HG03108 (cell line): Measurements from ENCODE around the gene SH2D3A.
"Not testable (repeated sequence)": the region's sequence is repeated elsewhere in the genome, so short reads cannot be mapped to it uniquely, and the experiment has no call there.

Source experiments
- ATAC-seq: cut with Tn5 transposase; IDR thresholded peaks from one replicate; pipeline ENCODE4 v1.9.1; 2021; ENCODE audit warnings: moderate library complexity; ENCODE audit not compliant: unreplicated experiment

The SH2D3A gene

DNA sequence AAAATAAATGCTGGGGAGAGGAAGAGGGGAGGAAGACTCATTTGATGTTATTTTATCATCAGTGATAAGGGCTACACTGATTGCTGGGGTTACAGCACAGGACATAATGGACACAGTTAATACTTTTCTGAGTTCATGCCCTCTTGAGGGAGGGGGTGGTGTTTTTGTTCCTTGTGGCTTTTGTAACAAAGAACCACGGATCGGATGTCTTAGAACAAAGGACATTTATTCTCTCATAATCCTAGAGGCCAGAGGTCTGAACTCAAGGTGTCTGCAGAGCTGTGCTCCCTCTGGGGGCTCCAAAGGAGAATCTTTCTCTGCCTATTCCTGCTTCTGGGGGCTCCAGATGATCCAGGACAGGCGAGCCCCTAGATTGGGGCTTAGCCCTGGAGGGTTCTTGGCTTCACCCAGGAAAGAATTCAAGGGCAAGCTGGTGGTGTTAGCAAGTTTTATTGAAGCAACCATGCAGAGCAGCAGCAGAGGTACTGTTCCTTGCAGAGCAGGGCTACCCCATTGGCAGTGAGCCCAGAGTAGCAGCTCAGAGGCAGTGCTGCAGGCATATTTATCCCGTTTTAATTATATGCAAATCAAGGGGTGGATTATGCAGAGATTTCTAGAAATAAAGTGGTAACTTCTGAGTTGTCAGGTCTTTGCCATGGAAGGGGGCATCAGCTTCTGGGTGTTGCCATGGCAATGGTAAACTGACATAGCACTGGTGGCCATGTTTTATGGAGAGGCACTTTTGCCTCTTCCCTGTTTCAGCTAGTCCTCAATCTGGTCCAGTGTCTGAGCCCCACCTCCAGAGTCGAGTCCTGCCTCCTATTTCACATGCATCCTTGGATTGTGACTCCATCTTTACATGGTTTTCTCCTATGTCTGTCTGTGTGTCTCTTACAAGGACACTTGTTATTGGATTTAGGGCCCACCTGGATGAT, 23.2 kb upstream of the SH2D3A start:
- no peak for ATAC-seq

DNA sequence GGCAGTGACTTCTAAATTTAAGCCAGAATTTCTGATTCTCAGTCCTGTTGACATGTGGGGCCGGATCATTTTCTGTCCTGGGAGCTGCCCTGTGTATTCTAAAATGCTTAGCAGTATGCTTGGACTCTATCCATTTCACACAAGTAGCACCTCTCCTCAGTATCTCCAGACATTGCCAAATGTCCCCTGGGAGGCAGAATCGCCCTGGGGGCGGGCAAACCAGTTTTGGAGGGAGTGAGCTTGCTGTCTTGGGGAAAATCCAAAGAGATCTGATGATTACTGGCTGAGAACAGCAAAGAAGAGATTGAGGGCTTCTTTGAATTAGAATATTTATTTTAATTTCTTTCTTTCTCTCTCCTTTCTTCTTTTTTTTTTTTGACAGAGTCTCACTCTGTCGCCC, 21.7 kb upstream of the SH2D3A start:
- no peak for ATAC-seq

DNA sequence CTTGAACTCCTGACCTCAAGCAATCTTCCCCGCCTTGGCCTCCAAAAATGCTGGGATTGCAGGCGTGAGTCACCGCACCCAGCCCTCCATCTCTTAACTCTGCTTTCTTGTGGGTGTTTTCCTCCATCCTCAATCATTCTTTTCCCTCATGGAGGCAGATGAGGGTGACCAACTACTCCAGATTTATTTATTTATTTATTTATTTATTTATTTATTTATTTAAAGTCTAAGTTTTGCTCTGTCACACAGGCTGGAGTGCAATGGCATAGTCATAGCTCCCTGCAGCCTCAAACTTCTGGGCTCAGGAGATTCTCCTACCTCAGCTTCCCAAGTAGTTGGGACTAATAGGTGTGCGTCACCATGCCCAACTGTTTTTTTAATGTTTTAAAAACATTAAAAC, 20.2 kb upstream of the SH2D3A start:
- ATAC-seq = no peak

DNA sequence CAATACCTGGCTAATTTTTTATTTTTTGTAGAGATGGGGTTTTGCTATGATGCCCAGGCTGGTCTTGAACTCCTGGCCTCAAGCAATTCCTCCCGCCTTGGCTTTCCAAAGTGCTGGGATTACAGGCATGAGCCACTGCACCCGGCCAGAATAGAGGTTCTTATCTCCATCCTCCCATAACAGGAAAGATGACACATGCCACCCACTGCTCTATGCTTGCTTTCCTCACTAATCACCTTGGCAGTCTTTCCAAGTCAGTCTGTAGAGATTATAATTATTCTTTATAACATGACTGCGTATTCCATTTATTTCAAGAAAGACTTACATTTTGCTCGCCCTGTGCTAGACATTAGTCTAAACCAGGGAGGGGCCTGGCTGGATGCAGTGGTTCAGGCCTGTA, 12.0 kb upstream of the SH2D3A start:
- no peak for ATAC-seq

DNA sequence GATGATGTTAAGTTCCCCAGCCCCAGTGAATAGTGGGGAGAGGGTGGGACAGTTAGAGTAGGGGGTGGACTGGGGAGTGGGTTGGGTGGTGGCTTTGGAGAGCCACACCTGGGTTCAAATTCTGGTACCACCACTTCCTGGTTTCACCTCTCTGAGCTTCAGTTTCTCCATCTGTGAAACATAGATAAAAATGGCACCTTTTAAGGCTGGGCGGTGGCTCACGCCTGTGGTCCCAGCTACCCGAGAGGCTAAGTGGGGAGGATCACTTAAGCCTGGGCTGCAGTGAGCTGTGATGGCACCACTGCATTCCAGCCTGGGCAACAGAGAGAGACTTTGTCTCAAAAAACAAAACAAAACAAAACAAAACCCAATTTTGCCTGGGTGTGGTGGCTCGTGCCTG, 11.2 kb upstream of the SH2D3A start:
- no peak for ATAC-seq

DNA sequence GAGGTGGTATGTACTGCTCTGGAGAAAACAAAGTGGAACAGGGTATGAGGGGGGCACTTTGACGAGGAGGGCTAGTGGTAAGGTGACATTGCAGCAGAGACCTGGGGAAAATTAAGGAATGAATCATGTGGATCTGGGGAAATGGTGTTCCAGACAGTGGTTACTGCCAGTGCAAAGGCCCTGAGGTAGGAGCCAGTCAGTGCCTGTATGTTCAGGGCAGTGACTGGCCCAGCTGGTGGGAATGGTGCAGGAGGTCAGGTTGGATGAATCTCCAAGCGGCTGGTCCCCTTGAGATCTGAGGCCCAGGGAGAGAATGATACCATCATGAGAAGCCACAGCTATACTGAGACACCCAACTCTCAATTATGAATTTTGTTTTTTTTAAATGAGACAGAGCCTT, 10.2 kb upstream of the SH2D3A start:
- no peak for ATAC-seq

DNA sequence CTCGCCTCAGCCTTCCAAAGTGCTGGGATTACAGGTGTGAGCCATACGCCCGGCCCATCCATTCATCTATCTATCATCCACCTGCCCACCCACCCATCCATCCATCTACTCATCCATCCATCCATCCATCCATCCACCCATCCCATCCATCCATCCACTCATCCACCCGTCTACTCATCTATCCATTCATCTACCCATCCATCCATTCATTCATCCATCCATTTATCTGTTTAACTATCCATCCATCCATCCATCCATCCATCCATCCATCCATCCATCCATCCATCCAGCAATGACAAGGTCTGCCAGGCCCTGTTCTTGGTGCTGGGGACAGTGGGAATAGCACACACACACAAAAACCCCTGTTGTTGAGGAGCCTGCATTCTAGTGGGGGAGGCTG, 9.8 kb upstream of the SH2D3A start:
- no peak for ATAC-seq

DNA sequence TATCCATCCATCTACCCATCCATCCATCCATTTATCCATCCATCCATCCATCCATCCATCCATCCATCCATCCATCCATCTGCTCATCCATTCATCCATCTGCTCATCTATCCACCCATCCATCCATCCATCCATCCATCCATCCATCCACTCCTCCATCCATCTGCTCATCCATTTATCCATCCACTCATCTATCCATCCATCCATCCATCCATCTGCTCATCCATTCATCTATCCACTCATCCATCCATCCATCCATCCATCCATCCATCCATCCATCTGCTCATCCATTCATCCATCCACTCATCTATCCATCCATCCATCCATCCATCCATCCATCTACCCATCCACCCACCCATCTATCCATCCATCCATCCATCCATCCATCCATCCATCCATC, 8.8 kb upstream of the SH2D3A start:
- ATAC-seq = not testable (repeated sequence)

DNA sequence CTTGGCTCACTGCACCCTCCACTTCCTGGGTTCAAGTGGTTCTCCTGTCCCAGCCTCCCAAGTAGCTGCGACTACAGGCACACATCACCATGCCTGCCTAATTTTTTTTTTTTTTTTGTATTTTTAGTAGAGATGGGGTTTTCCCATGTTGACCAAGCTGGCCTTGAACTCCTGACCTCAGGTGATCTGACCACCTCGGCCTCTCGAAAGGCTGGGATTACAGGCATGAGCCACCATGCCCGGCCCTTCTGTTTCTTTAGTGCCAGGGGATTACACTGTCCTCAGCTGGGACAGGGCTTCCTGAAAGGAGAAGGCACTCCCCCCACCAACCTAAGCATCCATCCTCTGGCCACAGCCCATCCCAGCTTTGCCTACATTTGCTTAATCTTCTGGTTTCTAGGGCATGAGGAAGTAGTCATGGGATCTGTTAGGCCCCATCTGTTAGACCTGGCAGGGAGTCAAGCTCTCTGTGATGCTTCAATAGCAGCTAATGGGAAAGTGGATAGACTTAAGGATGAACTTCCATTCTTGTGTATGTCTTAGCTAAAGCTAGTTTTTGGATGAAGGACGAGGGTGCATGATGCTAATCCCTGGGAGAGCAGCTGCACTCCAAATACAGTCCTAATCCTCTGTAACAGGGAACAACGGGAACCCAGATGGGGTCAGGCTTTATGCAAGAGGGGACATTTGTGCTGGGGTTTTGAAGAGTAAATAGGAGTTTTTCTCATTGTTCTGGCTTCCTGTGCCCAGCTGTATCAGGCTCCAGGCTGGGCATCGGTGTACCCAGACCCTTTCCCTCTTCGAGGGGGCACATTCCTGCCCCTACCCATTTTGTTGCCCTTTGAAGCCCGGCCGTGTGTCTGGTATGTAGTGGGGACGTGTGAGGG, 7.8 kb upstream of the SH2D3A start:
- ATAC-seq = no peak

DNA sequence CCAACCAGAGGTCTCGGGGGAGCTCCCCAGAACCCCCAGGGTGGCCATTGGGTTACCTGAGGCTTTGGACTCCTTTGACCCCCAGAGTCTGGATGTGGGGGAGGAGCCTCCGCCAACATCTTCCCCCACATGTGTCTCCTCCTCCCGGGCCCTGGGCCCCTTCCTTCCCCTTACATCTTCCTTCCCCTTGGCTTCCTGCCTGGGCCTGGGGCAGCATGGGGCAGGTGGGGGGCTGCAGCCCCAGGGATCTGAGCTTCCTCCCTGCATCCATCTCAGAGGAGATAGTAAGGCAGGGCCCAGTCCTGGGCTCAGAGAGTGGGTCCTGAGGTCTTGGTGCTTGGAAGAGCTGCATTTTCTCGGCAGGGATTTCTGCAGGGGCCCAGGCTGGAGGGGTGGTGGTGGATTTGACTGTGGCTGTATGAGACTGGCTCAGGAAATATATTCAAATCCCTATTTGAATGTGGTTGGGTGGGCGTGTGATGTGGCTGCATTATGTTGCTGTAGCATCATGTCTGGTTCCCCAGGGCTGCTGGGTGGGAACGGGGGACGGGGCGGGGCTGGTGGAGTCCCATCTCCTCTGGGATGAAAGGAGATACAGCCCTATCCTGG, 6.2 kb upstream of the SH2D3A start:
- no peak for ATAC-seq

DNA sequence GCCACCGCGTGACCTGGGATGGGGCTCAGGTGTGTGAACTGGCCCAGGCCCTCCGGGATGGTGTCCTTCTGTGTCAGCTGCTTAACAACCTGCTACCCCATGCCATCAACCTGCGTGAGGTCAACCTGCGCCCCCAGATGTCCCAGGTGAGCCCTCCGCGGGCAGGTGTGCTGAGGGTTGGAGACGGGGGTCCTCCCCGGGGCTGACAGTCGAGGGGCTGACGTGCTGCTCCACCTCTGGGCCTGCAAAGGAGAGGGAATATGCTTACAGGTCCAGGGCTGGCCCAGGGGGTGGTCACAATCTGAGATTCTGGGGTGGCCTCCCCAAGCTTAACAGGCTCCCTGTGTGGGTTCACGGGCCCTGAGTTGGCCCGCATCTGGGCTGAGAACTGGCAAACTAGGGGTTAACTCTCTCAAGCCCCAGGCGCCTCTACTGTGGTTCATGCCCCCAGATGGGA, 5.7 kb upstream of the SH2D3A start:
- no peak for ATAC-seq

DNA sequence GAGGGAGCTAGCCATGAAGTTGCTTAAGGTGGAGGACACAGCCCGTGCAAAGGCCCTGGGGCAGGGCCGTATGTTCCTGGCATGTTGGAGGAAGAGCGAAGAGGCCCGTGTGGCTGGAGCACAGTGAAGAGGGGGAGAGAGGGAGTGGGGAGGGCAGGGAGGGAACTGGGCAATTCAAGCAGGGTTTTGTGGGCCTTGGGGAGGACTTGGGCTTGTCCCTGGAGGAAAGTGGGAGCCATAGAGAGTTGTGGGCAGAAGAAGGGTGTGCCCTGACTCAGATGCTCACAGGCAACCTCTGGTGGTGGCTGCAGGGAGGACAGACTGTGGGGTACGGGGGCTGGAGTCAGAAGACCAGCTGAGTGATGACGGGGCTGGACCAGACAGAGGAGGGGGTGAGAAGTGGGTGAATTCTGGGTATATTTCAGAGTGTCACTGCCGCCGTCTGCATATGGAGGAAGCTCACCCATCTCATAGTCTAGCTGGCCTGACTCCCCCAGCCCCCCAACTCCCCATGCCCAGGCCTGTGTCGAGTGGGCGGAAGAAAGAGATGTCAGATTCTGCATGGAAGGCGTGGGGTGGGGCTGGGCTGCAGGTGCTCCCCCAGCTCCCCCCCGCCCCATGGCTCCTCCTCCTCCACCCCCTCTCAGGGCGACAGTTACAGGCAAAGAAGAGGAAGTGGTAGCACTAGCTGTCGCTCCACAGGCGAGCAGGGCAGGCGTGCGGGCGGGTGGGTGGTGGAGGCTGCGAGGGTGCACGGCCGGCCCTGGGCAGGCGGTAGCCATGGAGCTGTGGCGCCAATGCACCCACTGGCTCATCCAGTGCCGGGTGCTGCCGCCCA, 5.0 kb upstream of the SH2D3A start, which contains the start of gene VAV1:
TSS of gene VAV1 (plus strand) at position 681 of the 838 bp plus-strand sequence. CDS start at position 781, 100 bp downstream.
- peak; percentile 34 for ATAC-seq

DNA sequence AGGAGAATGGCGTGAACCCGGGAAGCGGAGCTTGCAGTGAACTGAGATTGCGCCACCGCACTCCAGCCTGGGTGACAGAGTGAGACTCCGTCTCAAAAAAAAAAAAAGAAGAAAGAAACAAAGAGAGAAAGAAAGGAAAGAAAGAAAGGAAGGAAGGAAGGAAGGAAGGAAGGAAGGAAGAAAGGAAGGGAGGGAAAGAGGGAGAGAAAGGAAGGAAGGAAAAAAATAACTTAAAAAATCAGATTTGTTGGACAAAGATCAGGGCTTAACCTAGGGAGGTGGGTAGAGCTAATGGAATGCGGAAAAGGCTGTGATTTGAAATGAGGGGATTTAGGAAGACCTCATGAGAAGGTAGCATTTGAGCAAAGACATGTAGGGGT, 4.4 kb upstream of the SH2D3A start:
- ATAC-seq = not testable (repeated sequence)

DNA sequence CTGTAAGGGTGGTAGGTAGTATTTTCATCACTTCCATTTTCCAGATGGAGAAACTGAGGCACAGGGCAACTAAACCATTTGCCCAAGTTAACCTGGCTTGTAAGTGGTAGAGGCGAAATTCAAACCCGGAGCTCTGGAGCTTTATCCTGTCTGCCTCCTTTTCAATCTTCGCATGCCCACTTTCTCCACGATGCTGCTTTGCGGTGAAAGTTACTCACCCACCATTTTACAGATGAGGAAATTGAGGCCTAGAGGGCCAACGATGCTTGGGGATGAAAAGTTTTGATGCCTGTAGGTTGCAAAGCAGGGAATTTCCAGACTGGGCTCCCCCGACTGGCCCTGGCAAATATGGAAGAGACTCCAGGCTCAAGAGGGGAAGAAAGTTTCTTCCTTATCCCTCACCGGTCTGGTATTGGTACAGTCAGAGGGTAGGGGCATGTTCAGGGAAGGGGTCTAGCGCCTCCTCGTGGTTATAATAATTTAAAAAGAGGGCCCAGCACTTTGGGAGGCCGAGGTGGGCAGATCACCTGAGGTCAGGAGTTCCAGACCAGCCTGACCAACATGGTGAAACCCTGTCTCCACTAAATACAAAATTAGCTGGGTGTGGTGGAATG, 1.9 kb upstream of the SH2D3A start:
- no peak for ATAC-seq

DNA sequence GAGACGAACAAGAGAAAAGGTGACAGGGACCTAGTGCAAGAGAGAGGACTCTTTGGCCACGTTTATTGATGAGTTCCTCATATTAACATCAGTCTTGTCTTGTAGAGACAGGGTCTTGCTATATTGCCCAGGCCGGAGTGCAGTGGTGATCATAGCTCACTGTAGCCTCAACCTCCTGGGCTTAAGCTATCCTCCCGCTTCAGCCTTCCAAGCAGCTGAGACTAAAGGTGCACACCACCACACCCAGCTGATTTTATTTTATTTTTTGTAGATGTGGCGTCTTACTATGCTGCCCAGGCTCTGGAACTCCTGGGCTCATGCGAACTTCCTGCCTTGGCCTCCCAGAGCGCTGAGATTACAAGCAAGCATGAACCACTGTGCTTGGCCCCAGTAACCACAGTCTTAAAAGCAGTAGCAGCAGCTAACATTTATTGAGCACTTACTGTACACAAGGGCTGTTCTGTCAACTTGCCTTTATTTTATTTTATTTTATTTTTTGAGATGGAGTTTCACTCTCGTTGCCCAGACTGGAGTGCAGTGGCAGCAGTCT, 1.1 kb upstream of the SH2D3A start:
- no peak for ATAC-seq

DNA sequence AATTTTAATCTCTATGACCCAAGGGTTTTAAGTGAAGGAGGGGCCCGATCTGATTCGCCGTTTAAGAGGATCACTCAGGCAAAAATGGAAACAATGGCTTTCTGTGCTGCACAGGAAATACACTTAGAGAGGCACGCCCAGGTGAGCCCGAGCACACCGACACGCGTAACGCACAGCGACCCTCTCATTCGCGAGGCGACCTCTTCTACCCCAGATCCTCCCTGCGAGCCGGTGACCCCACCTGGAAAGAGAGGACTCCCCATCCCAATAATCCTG, 216 bp downstream of the SH2D3A start:
- ATAC-seq = no peak

DNA sequence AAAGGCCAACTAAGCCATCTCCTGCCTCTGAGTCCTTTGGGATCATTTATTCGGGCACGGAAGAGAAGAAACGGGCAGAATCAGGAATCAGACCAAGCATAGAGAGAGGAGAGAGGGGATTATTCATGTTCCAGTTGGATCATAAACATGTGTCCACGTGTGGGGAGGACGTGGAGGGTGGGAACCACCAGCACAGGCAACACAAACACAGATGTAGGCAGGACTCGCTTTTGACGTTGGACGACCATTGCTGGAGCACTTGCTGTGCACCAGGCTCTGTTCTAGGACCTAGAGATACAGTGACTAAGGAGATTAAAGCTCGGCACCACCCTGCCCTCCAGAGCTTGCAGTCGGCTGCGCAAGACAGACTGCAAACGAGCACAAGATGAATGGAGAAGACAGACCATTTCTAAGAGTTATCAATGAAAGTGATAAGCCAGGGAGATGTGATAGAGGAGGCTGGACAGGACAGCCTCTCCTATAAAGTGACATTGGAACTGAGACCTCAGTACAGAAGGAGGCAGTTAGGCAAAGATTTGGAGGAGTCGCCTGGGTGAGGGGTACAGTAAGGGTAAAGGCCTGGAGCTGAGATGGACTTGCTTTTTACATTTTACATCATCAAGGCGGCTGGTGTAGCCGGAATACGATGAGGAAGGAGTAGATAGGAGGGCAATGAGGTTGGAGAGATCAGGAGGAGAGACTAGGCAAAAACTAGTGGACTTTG, 716 bp downstream of the SH2D3A start:
- no peak for ATAC-seq

DNA sequence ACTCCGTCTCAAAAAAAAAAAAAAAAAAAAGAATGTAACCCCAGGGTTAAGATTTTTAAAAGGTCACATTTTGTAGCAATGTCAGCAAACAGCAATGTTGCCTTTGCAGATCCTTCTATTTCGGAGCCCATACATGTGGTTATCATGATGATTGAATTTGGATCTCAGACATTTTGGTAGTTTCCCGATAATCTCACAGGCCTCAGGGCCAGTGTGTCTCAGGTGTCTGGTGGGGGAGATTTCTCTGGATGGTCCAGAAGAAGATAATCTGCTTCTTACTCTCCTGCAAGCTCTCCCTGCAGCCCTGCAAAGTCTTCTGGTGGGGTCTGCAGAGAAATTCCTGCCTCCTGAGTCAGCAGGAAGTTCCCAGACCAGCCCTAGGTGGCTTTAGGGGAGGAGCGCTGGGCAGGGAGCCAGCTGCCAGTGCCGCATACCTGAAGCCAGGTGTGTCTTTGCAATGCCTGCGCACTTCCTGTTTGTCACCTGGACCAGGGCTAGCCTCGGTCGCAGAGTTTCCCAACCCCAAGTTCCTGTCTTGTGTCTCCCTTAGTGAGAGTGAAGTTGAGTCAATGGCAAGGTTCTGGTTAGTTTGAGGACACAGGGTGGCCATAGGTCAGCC, 1.4 kb downstream of the SH2D3A start:
- ATAC-seq = no peak

DNA sequence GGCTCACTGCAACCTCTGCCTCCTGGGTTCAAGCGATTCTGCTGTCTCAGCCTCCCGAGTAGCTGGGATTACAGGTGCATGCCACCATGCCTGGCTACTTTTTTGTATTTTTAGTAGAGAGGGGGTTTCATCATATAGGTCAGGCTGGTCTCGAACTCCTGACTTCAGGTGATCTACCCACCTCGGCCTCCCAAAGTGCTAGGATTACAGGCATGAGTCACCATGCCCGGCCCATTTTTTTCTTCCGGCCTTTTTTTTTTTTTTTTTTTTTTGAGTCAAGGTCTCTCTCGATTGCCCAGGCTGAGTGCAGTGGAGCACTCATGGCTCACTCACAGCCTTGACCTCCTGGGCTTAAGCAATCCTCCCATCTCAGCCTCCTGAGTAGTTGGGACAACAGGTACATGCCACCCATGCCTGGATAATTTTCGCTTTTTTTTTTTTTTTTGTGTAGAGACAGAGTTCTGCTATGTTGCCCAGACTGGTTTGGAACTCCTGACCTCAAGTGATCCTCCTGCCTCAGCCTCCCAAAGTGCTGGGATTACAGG, 4.9 kb downstream of the SH2D3A start:
- ATAC-seq = not testable (repeated sequence)
